Measurements from ENCODE around the gene CMTM5. TPM values are rescaled to one million over a fixed set of nuclear protein-coding genes. Genes with fewer than 3 reads are reported as not detected.
A peak's percentile ranks its signal among the peaks of the same experiment; 100 is the strongest.

CMTM5 gene
- total RNA-seq, 1 experiment from 2014 or later, result not detected

DNA sequence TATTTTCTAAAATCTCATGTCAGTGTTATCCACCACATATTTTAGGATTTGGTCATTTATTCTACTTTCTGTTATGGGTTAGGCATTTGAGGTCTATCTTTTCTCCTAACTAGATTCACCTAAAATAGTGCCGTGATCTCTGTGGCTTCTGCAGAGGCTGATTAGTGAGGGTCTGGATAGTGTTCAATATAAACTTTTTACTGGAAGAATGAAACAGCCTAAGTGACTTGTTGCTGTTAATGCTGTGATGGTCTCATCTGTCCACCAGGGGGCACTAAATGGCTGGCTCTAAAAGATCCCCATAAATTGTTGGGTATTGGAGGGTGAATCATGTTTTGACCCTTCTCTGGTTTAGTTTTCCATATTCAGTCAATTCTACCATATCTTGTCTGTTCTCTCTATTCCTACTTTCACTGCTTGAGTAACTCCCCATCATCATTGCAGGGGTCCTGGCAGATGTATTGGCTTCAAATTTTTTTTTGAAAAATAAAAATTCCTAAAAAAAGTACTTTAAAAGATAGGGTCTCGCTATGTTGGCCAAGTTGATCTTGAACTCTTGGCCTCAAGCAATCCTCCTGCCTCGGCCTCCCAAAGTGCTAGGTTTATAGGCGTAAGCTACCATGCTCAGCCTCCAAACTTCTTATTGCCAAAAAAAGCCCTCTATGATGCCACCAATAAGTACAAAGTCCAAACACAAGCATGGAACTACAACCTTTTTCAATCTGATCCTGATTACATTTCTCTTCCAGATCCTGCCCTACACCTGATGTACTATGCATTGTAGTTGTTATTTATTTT lies 48.7 kb upstream of the CMTM5 start:
- Histone ChIP-seq H3K27ac (ENCODE audit: low read depth, low read length) (no peak overlapping the region), H3K4me1 (ENCODE audit: control insufficient read depth in 1 of 2, insufficient read depth in 2 of 2, low read length in 2 of 2) (peaks cover 0 to 2% of the 10 kb centered on the region in 2 experiments; a peak in 3 of 4 replicates), H3K4me3 (replicated peaks in 1 of 2; ENCODE audit: low read depth in 1 of 2, low read length in 2 of 2) (no peak overlapping the region), H3K27me3 (ENCODE audit: insufficient read depth, low read length) (no peaks in the 10 kb centered on the region), H3K79me2 (ENCODE audit: insufficient read depth, low read length) (peaks cover 12% of the 10 kb centered on the region), H3K36me3 (ENCODE audit: control insufficient read depth in 1 of 2, insufficient read depth in 2 of 2, low read length in 2 of 2) (peaks cover 19 to 28% of the 10 kb centered on the region in 2 experiments; a peak in 3 of 4 replicates), H3K9ac (ENCODE audit: low read length) (no peak overlapping the region), H3K4me2 (ENCODE audit: low read length) (no peak overlapping the region), H3K9me3 (ENCODE audit: control insufficient read depth in 1 of 2, insufficient read depth in 1 of 2, low read depth in 1 of 2, low read length in 2 of 2) (no peaks in the 10 kb centered on the region), H3K9me2 (ENCODE audit: insufficient read depth) (no peaks in the 10 kb centered on the region), H2AFZ (ENCODE audit: low read depth, low read length, poor library complexity, severe bottlenecking) (no peak overlapping the region), H4K20me1 (ENCODE audit: insufficient read depth) (no peaks in the 10 kb centered on the region)
- RAD21 ChIA-PET (ENCODE audit: low non-redundant PET in 1 of 2, low total read pairs in 2 of 2, uncharacterized antibody in 2 of 2, unreplicated experiment in 2 of 2), result no interaction called here
- peak; percentile 81 for ATAC-seq
- intact Hi-C loops (cut with micrococcal nuclease), result loop anchor here (1.0 to 5.0 kb wide), 4 partner anchors 52 to 231 kb away; no protein-coding TSS in a partner anchor
- DNase-seq (ENCODE audit: low read depth, low spot score), result peak; percentile 60
- BruUV-seq (replicated peaks), result no TSS peak
- CTCF ChIA-PET, result interaction anchor here (2.4 to 3.0 kb wide), 2 partner anchors 33 to 52 kb away, joined by 14 to 23 read pairs; no protein-coding TSS in a partner anchor
- TF ChIP-seq FOSL1 (IDR thresholded peaks at IDR 0.05; ENCODE audit: low read depth) (peak; percentile 6; the same call in 1 of the 2 replicates), CBX3 (IDR thresholded peaks at IDR 0.05; ENCODE audit: low read depth) (no peak), RAD21 (IDR thresholded peaks at IDR 0.05; ENCODE audit: low read depth) (peak; percentile 80)
- TF ChIP-seq, protein P1, sequence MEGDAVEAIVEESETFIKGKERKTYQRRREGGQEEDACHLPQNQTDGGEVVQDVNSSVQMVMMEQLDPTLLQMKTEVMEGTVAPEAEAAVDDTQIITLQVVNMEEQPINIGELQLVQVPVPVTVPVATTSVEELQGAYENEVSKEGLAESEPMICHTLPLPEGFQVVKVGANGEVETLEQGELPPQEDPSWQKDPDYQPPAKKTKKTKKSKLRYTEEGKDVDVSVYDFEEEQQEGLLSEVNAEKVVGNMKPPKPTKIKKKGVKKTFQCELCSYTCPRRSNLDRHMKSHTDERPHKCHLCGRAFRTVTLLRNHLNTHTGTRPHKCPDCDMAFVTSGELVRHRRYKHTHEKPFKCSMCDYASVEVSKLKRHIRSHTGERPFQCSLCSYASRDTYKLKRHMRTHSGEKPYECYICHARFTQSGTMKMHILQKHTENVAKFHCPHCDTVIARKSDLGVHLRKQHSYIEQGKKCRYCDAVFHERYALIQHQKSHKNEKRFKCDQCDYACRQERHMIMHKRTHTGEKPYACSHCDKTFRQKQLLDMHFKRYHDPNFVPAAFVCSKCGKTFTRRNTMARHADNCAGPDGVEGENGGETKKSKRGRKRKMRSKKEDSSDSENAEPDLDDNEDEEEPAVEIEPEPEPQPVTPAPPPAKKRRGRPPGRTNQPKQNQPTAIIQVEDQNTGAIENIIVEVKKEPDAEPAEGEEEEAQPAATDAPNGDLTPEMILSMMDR (IDR thresholded peaks at IDR 0.05 in 2 of 3, conservative IDR thresholded peaks at IDR 0.05 in 1 of 3; ENCODE audit: borderline replicate concordance in 1 of 3, insufficient read depth in 1 of 3, low read depth in 2 of 3, low read length in 2 of 3), result peak; percentile 83 to 94 (median 86)
- POLR2A ChIA-PET, result no interaction called here

DNA sequence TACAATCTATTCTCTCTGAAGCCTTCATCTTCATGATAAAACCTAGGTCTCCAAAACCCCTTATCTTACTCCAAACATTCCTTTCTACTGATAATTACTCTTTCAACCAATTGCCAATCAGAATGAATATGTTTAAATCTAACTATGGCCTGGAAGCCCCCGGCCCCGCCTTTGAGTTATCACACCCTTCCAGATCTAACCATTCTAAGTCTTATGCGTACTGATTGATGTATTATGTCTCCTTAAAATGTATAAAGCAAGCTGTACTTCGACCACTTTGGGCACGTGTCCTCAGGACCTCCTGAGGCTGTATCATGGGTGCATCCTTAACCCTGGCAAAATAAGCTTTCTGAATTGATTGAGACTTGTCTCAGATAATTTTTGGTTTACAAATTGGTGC lies 41.2 kb upstream of the CMTM5 start:
- Histone ChIP-seq H3K27me3 (ENCODE audit: insufficient read depth, low read length) (no peaks in the 10 kb centered on the region), H3K9me3 (ENCODE audit: control insufficient read depth in 1 of 2, insufficient read depth in 1 of 2, low read depth in 1 of 2, low read length in 2 of 2) (peaks cover 10% of the 10 kb centered on the region in 2 experiments; a peak in 1 of 4 replicates), H3K79me2 (ENCODE audit: insufficient read depth, low read length) (no peaks in the 10 kb centered on the region), H3K9ac (ENCODE audit: low read length) (no peak overlapping the region), H4K20me1 (ENCODE audit: insufficient read depth) (no peaks in the 10 kb centered on the region), H3K27ac (ENCODE audit: low read depth, low read length) (no peak overlapping the region), H3K4me1 (ENCODE audit: control insufficient read depth in 1 of 2, insufficient read depth in 2 of 2, low read length in 2 of 2) (no peaks in the 10 kb centered on the region), H3K9me2 (ENCODE audit: insufficient read depth) (no peaks in the 10 kb centered on the region), H3K4me3 (replicated peaks in 1 of 2; ENCODE audit: low read depth in 1 of 2, low read length in 2 of 2) (no peak overlapping the region), H2AFZ (ENCODE audit: low read depth, low read length, poor library complexity, severe bottlenecking) (no peak overlapping the region), H3K4me2 (ENCODE audit: low read length) (no peak overlapping the region), H3K36me3 (ENCODE audit: control insufficient read depth in 1 of 2, insufficient read depth in 2 of 2, low read length in 2 of 2) (no peaks in the 10 kb centered on the region)
- no peak for TF ChIP-seq POLR2A (IDR thresholded peaks at IDR 0.05; ENCODE audit: borderline replicate concordance, extremely low read depth, insufficient read depth, insufficient read length)
- TF ChIP-seq EGR1 (IDR thresholded peaks at IDR 0.05; ENCODE audit: low read depth), result no peak
- TF ChIP-seq, protein P2, sequence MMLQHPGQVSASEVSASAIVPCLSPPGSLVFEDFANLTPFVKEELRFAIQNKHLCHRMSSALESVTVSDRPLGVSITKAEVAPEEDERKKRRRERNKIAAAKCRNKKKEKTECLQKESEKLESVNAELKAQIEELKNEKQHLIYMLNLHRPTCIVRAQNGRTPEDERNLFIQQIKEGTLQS (IDR thresholded peaks at IDR 0.05), result no peak
- TF ChIP-seq YY1 (IDR thresholded peaks at IDR 0.05; ENCODE audit: extremely low read depth, insufficient replicate concordance, low read depth, low read length), result no peak
- no peak for TF ChIP-seq ELF1 (IDR thresholded peaks at IDR 0.05; ENCODE audit: borderline replicate concordance, low read depth)
- CTCF ChIA-PET, result no interaction called here
- ATAC-seq, result no peak
- POLR2A ChIA-PET, result no interaction called here
- intact Hi-C loops (cut with micrococcal nuclease), result no loop called here
- no peak for DNase-seq (ENCODE audit: low read depth, low spot score)
- no TSS peak for BruUV-seq (replicated peaks)
- RAD21 ChIA-PET (ENCODE audit: low non-redundant PET in 1 of 2, low total read pairs in 2 of 2, uncharacterized antibody in 2 of 2, unreplicated experiment in 2 of 2), result no interaction called here

Measured in HCT116 (cell line).